Fibroblast of lung (primary cell): ENCODE data around the gene BRD3. TPM values are rescaled to one million over a fixed set of nuclear protein-coding genes. Genes with fewer than 3 reads are reported as not detected.

Experiments used
- DNase-seq, 2 donors: peaks; one replicate each; pipeline versions ENCODE4 v3.0.0 to v3.0.0-alpha.2; 2010; ENCODE audit warnings: low read depth in 2 of 2
- H2AFZ ChIP-seq: 2 replicates; pipeline ENCODE4 v1.5.1; 2012; ENCODE audit warnings: low read length, control low read depth, inconsistent platforms
- H3K27ac ChIP-seq: 2 replicates; pipeline ENCODE4 v1.5.1; 2011; ENCODE audit warnings: low read length, control low read depth; ENCODE audit not compliant: insufficient read depth
- H3K27me3 ChIP-seq: 2 replicates; pipeline ENCODE4 v1.5.1; 2011; ENCODE audit warnings: mild to moderate bottlenecking, low read length; ENCODE audit not compliant: control insufficient read depth, insufficient read depth
- H3K36me3 ChIP-seq: 2 replicates; pipeline ENCODE4 v1.5.1; 2011; ENCODE audit warnings: low read length; ENCODE audit not compliant: control insufficient read depth, insufficient read depth
- H3K4me1 ChIP-seq: 2 replicates; pipeline ENCODE4 v1.5.1; 2011; ENCODE audit warnings: low read length; ENCODE audit not compliant: control insufficient read depth, insufficient read depth; ENCODE audit errors: extremely low read depth
- H3K4me2 ChIP-seq: 2 replicates; pipeline ENCODE4 v1.5.1; 2011; ENCODE audit warnings: low read length, control low read depth; ENCODE audit not compliant: insufficient read depth; ENCODE audit errors: extremely low read depth
- H3K4me3 ChIP-seq, 4 experiments: fragments of 200-600 bp in 1 of 4; sonication (generic) in 1 of 4; replicated peaks in 1 of 4; 2 replicates each; pipeline ENCODE4 v1.5.1; 2011 to 2016; ENCODE audit warnings: low read length in 4 of 4, low read depth in 3 of 4, mild to moderate bottlenecking in 3 of 4, control low read depth in 2 of 4, inconsistent platforms in 1 of 4, mixed read lengths in 1 of 4; ENCODE audit not compliant: insufficient read depth in 1 of 4; ENCODE audit errors: control extremely low read depth in 1 of 4
- H3K79me2 ChIP-seq: 2 replicates; pipeline ENCODE4 v1.5.1; 2012; ENCODE audit warnings: mild to moderate bottlenecking, low read length, inconsistent platforms; ENCODE audit not compliant: control insufficient read depth, insufficient read depth
- H3K9ac ChIP-seq: 2 replicates; pipeline ENCODE4 v1.5.1; 2011; ENCODE audit warnings: mild to moderate bottlenecking, low read length, control low read depth; ENCODE audit not compliant: insufficient read depth
- H3K9me3 ChIP-seq: 2 replicates; pipeline ENCODE4 v1.5.1; 2012; ENCODE audit warnings: low read depth, low read length; ENCODE audit not compliant: control insufficient read depth, insufficient read depth
- H4K20me1 ChIP-seq: 2 replicates; pipeline ENCODE4 v1.5.1; 2011; ENCODE audit warnings: low read length; ENCODE audit not compliant: control insufficient read depth, insufficient read depth; ENCODE audit errors: extremely low read depth
- EZH2 ChIP-seq: IDR thresholded peaks from 2 replicates; pipeline ENCODE4 v1.5.1; 2012; ENCODE audit warnings: low read length, control low read depth, mild to moderate bottlenecking; ENCODE audit errors: missing control alignments
- polyA plus RNA-seq, 2 donors: library from polyadenylated mRNA; depleted of rRNA in 1 of 2; stranded (reverse) in 1 of 2; unstranded in 1 of 2; fragments of >200 nt; gene quantifications; 2 replicates each; pipeline ENCODE4 v1.2.1, GENCODE V29; 2011 to 2012; ENCODE audit warnings: missing spikeins in 1 of 2
- total RNA-seq: library from RNA; depleted of rRNA; stranded (reverse); fragments of >200 nt; gene quantifications from 2 replicates; pipeline ENCODE4 v1.2.1, GENCODE V29; 2014
- TF ChIP-seq, protein P1 (sequence below), 2 donors: IDR thresholded peaks in 1 of 2; conservative IDR thresholded peaks in 1 of 2; 1 replicate in 1 of 2; 2 replicates in 1 of 2; pipeline ENCODE4 v1.5.1; 2011 to 2012; ENCODE audit warnings: low read length in 2 of 2, control low read depth in 1 of 2, inconsistent platforms in 1 of 2, low read depth in 1 of 2, mild to moderate bottlenecking in 1 of 2

BRD3 gene
- total and polyA plus RNA-seq, 2 donors (not counting 1 experiment from before 2014, with no cell fraction given), result 7.6 to 10.4 TPM

DNA sequence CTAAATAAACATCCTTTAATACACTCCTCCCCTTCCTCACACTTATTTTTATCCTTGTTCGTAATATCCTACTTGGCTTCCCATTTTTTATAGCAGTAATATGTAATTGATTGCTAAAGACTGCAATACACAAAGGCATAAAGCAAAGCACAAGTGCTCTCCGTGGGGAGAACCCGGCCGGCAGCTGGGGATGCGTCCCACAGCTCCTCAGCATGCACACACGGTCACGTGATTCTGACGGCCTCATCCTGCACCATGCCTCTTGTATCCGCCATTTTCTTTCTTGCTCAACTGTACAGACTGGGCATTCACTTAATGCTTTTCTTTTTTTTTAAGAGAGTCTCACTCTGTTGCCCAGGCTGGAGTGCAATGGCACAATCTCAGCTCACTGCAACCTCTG is 39.8 kb downstream of the BRD3 start:
- no peaks in the 10 kb centered on the region for H3K4me1 ChIP-seq
- peaks cover 8% of the 10 kb centered on the region for H3K36me3 ChIP-seq
- no peak overlapping the region for H3K4me2 ChIP-seq
- H2AFZ ChIP-seq, result no peak overlapping the region
- H4K20me1 ChIP-seq, result no peaks in the 10 kb centered on the region
- DNase-seq, result no peak
- H3K9ac ChIP-seq, result no peak overlapping the region
- no peak for TF ChIP-seq EZH2
- TF ChIP-seq, protein P1, sequence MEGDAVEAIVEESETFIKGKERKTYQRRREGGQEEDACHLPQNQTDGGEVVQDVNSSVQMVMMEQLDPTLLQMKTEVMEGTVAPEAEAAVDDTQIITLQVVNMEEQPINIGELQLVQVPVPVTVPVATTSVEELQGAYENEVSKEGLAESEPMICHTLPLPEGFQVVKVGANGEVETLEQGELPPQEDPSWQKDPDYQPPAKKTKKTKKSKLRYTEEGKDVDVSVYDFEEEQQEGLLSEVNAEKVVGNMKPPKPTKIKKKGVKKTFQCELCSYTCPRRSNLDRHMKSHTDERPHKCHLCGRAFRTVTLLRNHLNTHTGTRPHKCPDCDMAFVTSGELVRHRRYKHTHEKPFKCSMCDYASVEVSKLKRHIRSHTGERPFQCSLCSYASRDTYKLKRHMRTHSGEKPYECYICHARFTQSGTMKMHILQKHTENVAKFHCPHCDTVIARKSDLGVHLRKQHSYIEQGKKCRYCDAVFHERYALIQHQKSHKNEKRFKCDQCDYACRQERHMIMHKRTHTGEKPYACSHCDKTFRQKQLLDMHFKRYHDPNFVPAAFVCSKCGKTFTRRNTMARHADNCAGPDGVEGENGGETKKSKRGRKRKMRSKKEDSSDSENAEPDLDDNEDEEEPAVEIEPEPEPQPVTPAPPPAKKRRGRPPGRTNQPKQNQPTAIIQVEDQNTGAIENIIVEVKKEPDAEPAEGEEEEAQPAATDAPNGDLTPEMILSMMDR (conservative IDR thresholded peaks at IDR 0.05 in 1 of 2, IDR thresholded peaks at IDR 0.05 in 1 of 2; ENCODE audit: low read depth in 1 of 2, low read length in 2 of 2), result no peak
- H3K4me3 ChIP-seq, result no peak overlapping the region
- no peaks in the 10 kb centered on the region for H3K79me2 ChIP-seq
- no peak overlapping the region for H3K27ac ChIP-seq
- H3K9me3 ChIP-seq, result no peaks in the 10 kb centered on the region
- H3K27me3 ChIP-seq, result no peaks in the 10 kb centered on the region

DNA sequence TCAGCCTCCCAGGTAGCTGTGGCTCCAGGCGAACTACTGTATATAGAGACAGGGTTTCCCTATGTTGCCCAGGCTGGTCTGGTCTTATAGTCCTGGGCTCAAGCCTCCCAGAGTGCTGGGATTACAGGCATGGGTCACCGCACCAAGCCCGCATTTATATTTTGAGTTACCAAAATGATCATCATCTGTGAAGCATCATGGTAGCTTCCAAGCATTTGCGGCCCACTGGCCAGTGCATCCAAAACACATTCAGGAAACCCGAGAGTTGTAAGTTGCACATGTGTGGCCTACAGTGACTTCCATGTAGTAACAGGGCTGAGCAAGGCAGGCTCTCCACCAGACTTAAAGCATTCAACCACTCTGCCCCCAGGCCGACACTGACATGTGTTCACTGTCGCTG is 40.3 kb downstream of the BRD3 start:
- no peak for DNase-seq
- no peaks in the 10 kb centered on the region for H3K27me3 ChIP-seq
- TF ChIP-seq, protein P1 (conservative IDR thresholded peaks at IDR 0.05 in 1 of 2, IDR thresholded peaks at IDR 0.05 in 1 of 2; ENCODE audit: low read depth in 1 of 2, low read length in 2 of 2), result no peak
- no peak for TF ChIP-seq EZH2
- no peak overlapping the region for H3K4me3 ChIP-seq
- no peaks in the 10 kb centered on the region for H3K79me2 ChIP-seq
- H3K27ac ChIP-seq, result no peak overlapping the region
- no peak overlapping the region for H2AFZ ChIP-seq
- H4K20me1 ChIP-seq, result no peaks in the 10 kb centered on the region
- H3K9ac ChIP-seq, result no peak overlapping the region
- peaks cover 8% of the 10 kb centered on the region for H3K36me3 ChIP-seq
- H3K4me2 ChIP-seq, result no peak overlapping the region
- no peaks in the 10 kb centered on the region for H3K9me3 ChIP-seq
- H3K4me1 ChIP-seq, result no peaks in the 10 kb centered on the region

DNA sequence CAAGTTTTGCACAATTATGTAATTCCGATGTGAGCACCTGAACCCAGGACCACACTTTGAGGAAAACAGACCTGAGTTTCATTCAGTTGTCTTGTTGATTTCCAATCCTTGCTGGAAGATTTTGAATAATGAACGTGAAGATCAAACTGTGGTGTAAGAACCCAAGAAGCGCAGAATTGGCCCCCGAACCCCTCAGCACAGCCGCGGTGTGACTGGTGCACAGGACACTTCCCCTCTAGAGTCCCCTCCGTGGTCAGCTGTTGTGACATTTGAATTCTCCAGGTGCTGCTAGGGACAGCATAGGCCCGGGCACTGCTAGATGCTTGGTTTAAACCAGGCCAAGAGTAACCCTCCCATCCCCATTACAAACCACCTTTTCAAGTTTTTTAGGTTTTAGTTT is 40.8 kb downstream of the BRD3 start:
- Histone ChIP-seq H3K9me3 (no peaks in the 10 kb centered on the region), H3K36me3 (peaks cover 8% of the 10 kb centered on the region), H3K4me2 (no peak overlapping the region), H4K20me1 (no peaks in the 10 kb centered on the region), H3K79me2 (no peaks in the 10 kb centered on the region), H2AFZ (no peak overlapping the region), H3K27me3 (no peaks in the 10 kb centered on the region), H3K4me1 (no peaks in the 10 kb centered on the region), H3K4me3 (no peak overlapping the region), H3K9ac (no peak overlapping the region), H3K27ac (no peak overlapping the region)
- TF ChIP-seq, protein P1 (conservative IDR thresholded peaks at IDR 0.05 in 1 of 2, IDR thresholded peaks at IDR 0.05 in 1 of 2; ENCODE audit: low read depth in 1 of 2, low read length in 2 of 2), result no peak
- TF ChIP-seq EZH2, result no peak
- no peak for DNase-seq
